Measurements from ENCODE around the gene XAF1. TPM values are rescaled to one million over a fixed set of nuclear protein-coding genes. Genes with fewer than 3 reads are reported as not detected.

The XAF1 gene
- total and polyA plus RNA-seq, 2 donors (not counting 1 experiment from before 2014, with no cell fraction given), result 3.2 to 98.9 TPM

GRCh38 chr17:6753546-6753945 lies 2.3 kb upstream of the XAF1 start:
- Histone ChIP-seq H3K27me3 (ENCODE audit: control insufficient read depth, insufficient read depth, low read length) (no peaks in the 10 kb centered on the region), H3K79me2 (ENCODE audit: control insufficient read depth, insufficient read depth, low read length) (no peaks in the 10 kb centered on the region), H3K9me3 (ENCODE audit: control insufficient read depth, insufficient read depth, low read depth, low read length) (no peaks in the 10 kb centered on the region), H3K4me3 (replicated peaks in 1 of 4; ENCODE audit: control extremely low read depth in 1 of 4, insufficient read depth in 1 of 4, low read depth in 3 of 4, low read length in 4 of 4) (no peak overlapping the region), H3K4me2 (ENCODE audit: extremely low read depth, insufficient read depth, low read length) (peak overlapping the region; percentile 15), H3K27ac (ENCODE audit: insufficient read depth, low read length) (peak overlapping the region; percentile 96), H4K20me1 (ENCODE audit: control insufficient read depth, extremely low read depth, insufficient read depth, low read length) (no peaks in the 10 kb centered on the region), H2AFZ (ENCODE audit: low read length) (peak overlapping the region; percentile 48), H3K9ac (ENCODE audit: insufficient read depth, low read length) (no peak overlapping the region), H3K36me3 (ENCODE audit: control insufficient read depth, insufficient read depth, low read length) (no peaks in the 10 kb centered on the region), H3K4me1 (ENCODE audit: control insufficient read depth, extremely low read depth, insufficient read depth, low read length) (peaks cover 27% of the 10 kb centered on the region)
- DNase-seq (ENCODE audit: low read depth in 2 of 2), result peak in 1 of 2 donors; percentile 19
- no peak for TF ChIP-seq EZH2 (IDR thresholded peaks at IDR 0.05; ENCODE audit: low read length, missing control alignments)
- TF ChIP-seq CTCF (conservative IDR thresholded peaks at IDR 0.05 in 1 of 2, IDR thresholded peaks at IDR 0.05 in 1 of 2; ENCODE audit: low read depth in 1 of 2, low read length in 2 of 2), result no peak

- Histone ChIP-seq H3K79me2 (ENCODE audit: control insufficient read depth, insufficient read depth, low read length) (no peaks in the 10 kb centered on the region), H3K9me3 (ENCODE audit: control insufficient read depth, insufficient read depth, low read depth, low read length) (no peaks in the 10 kb centered on the region), H3K9ac (ENCODE audit: insufficient read depth, low read length) (peak overlapping the region; percentile 72), H3K4me2 (ENCODE audit: extremely low read depth, insufficient read depth, low read length) (peak overlapping the region; percentile 93), H3K36me3 (ENCODE audit: control insufficient read depth, insufficient read depth, low read length) (peaks cover under 1% of the 10 kb centered on the region), H3K4me3 (replicated peaks in 1 of 4; ENCODE audit: control extremely low read depth in 1 of 4, insufficient read depth in 1 of 4, low read depth in 3 of 4, low read length in 4 of 4) (peak overlapping the region; percentile 40 to 82 (median 61)), H3K4me1 (ENCODE audit: control insufficient read depth, extremely low read depth, insufficient read depth, low read length) (peaks cover 27% of the 10 kb centered on the region), H3K27ac (ENCODE audit: insufficient read depth, low read length) (peak overlapping the region; percentile 92), H2AFZ (ENCODE audit: low read length) (peak overlapping the region; percentile 85), H3K27me3 (ENCODE audit: control insufficient read depth, insufficient read depth, low read length) (no peaks in the 10 kb centered on the region), H4K20me1 (ENCODE audit: control insufficient read depth, extremely low read depth, insufficient read depth, low read length) (no peaks in the 10 kb centered on the region)
- TF ChIP-seq CTCF (conservative IDR thresholded peaks at IDR 0.05 in 1 of 2, IDR thresholded peaks at IDR 0.05 in 1 of 2; ENCODE audit: low read depth in 1 of 2, low read length in 2 of 2) (no peak), EZH2 (IDR thresholded peaks at IDR 0.05; ENCODE audit: low read length, missing control alignments) (no peak)
- DNase-seq (ENCODE audit: low read depth in 2 of 2), result peak in 1 of 2 donors; percentile 34
Measured at GRCh38 chr17:6755281-6755680, 565 bp upstream of the XAF1 start.

- Histone ChIP-seq H3K4me1 (ENCODE audit: control insufficient read depth, extremely low read depth, insufficient read depth, low read length) (peaks cover 27% of the 10 kb centered on the region), H3K27ac (ENCODE audit: insufficient read depth, low read length) (peak overlapping the region; percentile 92), H3K4me3 (replicated peaks in 1 of 4; ENCODE audit: control extremely low read depth in 1 of 4, insufficient read depth in 1 of 4, low read depth in 3 of 4, low read length in 4 of 4) (peak overlapping the region; percentile 40 to 82 (median 61)), H3K36me3 (ENCODE audit: control insufficient read depth, insufficient read depth, low read length) (peaks cover 4% of the 10 kb centered on the region), H3K9me3 (ENCODE audit: control insufficient read depth, insufficient read depth, low read depth, low read length) (no peaks in the 10 kb centered on the region), H3K79me2 (ENCODE audit: control insufficient read depth, insufficient read depth, low read length) (no peaks in the 10 kb centered on the region), H4K20me1 (ENCODE audit: control insufficient read depth, extremely low read depth, insufficient read depth, low read length) (no peaks in the 10 kb centered on the region), H3K9ac (ENCODE audit: insufficient read depth, low read length) (peak overlapping the region; percentile 72), H2AFZ (ENCODE audit: low read length) (peak overlapping the region; percentile 41), H3K27me3 (ENCODE audit: control insufficient read depth, insufficient read depth, low read length) (no peaks in the 10 kb centered on the region), H3K4me2 (ENCODE audit: extremely low read depth, insufficient read depth, low read length) (peak overlapping the region; percentile 93)
- no peak for TF ChIP-seq CTCF (conservative IDR thresholded peaks at IDR 0.05 in 1 of 2, IDR thresholded peaks at IDR 0.05 in 1 of 2; ENCODE audit: low read depth in 1 of 2, low read length in 2 of 2)
- no peak for TF ChIP-seq EZH2 (IDR thresholded peaks at IDR 0.05; ENCODE audit: low read length, missing control alignments)
- DNase-seq (ENCODE audit: low read depth in 2 of 2), result no peak
Measured at GRCh38 chr17:6756425-6757031, 682 bp downstream of the XAF1 start.

Data from fibroblast of lung (primary cell).